HG03103 (cell line): ENCODE data around the gene CHST15.

Source experiments
- ATAC-seq: cut with Tn5 transposase; IDR thresholded peaks from one replicate; pipeline ENCODE4 v1.9.1; 2021; ENCODE audit warnings: low read depth; ENCODE audit not compliant: unreplicated experiment

CHST15 gene

GRCh38 chr10:124003481-124003870 is 89.9 kb downstream of the CHST15 start:
- no peak for ATAC-seq

- no peak for ATAC-seq
Measured at GRCh38 chr10:124003070-124003419, 90.4 kb downstream of the CHST15 start.

- no peak for ATAC-seq
Measured at GRCh38 chr10:124002391-124003069, 90.9 kb downstream of the CHST15 start.

- ATAC-seq, result no peak
Measured at GRCh38 chr10:124001391-124002148, 91.8 kb downstream of the CHST15 start.

- no peak for ATAC-seq
Measured at GRCh38 chr10:124000792-124001201, 92.6 kb downstream of the CHST15 start.

- no peak for ATAC-seq
Measured at GRCh38 chr10:123999956-124000615, 93.3 kb downstream of the CHST15 start.

GRCh38 chr10:123999261-123999660 is 94.1 kb downstream of the CHST15 start:
- no peak for ATAC-seq

GRCh38 chr10:123998197-123999141 is 94.9 kb downstream of the CHST15 start:
- ATAC-seq, result no peak

GRCh38 chr10:123997486-123998196 is 95.8 kb downstream of the CHST15 start:
- ATAC-seq, result no peak

GRCh38 chr10:123997013-123997412 is 96.4 kb downstream of the CHST15 start:
- ATAC-seq, result no peak

- no peak for ATAC-seq
Measured at GRCh38 chr10:123996302-123996701, 97.1 kb downstream of the CHST15 start.

GRCh38 chr10:123995461-123996131 is 97.8 kb downstream of the CHST15 start:
- no peak for ATAC-seq

GRCh38 chr10:123995082-123995460 is 98.3 kb downstream of the CHST15 start:
- ATAC-seq, result no peak

GRCh38 chr10:123994417-123995081 is 98.8 kb downstream of the CHST15 start:
- no peak for ATAC-seq

- no peak for ATAC-seq
Measured at GRCh38 chr10:123993534-123994416, 99.6 kb downstream of the CHST15 start.

GRCh38 chr10:123991611-123992570 is 101.5 kb downstream of the CHST15 start:
- no peak for ATAC-seq

- no peak for ATAC-seq
Measured at GRCh38 chr10:123990889-123991288, 102.5 kb downstream of the CHST15 start.
